Measurements from ENCODE around the gene SH3BGRL3.

The SH3BGRL3 gene

DNA sequence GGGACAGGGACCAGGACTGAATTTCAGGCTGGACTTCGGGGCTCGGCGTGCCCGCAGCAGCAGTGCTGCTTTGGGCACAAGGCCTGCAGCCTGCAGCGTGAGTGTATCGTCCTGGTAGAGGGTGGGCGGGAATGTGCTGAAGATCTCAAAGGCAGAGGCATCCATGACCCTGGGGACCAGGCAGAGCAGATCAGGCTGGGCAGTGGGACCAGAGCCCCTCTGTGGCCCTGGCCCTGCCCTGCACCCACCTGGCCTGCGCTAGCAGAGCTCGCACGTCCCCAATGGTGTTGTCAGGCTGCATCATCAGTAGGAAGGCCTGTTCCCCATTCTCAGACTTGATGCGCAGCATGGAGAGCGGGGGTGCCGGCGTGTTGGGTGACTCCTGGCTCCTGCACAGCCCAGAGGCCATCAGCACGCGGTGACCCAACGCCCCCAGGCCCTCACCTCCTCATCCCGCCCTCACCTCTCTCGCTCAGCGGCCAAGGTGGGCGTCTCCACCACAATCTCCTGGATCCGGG, 2.6 kb downstream of the SH3BGRL3 start:
- TF ChIP-seq ZNF274 (IDR thresholded peaks at IDR 0.05; ENCODE audit: low read depth, low read length) = no peak
- H3K4me3 ChIP-seq (ENCODE audit: low read length) = no peak overlapping the region

DNA sequence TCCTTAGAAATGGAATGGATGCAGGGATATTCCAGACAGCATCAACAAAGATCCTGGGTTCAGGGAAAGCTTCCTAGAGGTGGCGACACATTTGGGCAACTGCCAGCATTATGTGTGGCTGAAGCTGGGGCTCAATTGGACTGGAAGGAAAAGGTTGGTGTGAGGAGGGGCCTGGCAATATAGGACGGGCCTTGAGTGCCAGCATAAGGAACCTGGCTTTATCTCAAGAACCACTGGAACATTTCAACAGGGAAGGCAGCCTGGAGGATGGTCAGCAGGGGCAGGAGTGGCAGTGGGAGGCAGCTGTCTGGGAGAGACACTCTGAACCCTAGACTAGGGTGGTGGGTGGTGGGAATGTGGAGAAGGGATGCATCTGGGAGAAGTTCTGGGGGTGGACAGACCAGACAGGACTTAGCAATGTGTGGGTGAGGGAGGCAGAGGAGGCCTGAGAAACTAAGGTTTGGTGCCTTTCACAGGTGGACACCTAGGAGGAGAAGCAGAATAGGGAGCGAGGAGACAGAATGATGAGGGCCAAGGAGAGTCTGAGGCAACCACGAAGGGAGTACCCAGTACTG, 3.5 kb downstream of the SH3BGRL3 start:
- H3K4me3 ChIP-seq (ENCODE audit: low read length) = no peak overlapping the region
- TF ChIP-seq ZNF274 (IDR thresholded peaks at IDR 0.05; ENCODE audit: low read depth, low read length) = no peak

DNA sequence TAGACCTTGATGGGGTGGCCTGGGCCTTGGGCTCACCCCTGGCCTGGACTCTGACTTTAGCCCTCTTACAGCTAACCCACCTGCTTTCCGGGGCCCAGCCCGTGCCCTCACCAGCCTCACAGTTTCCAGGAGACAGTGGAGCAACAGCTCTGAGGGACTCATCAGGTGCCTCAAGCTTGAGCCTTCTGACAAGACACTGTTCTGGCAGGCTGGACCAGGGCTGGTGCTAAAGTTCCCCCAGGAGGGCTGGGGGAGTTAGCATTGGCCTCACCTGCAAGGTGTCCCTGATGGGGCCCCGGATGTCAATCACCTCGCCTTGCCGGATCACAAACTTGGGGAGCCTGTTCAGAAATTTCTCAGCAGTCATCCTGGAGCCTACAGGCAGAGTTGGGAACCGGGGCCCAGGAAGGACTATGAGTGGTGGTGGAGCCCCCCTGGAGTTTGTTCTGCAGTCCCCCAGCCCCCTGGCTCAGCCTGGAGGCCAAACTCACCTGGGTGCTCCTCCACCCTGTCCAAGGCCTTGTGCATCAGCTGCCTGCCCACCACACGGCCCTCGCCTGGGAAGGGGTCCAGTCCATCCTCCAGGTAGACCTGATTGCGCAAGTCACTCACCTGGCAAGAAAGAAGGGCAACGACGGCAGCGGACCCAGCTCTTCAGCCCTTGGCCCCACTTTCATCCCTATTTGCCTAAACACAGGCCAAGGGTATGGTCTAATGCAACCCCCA, 4.1 kb downstream of the SH3BGRL3 start:
- TF ChIP-seq ZNF274 (IDR thresholded peaks at IDR 0.05; ENCODE audit: low read depth, low read length) = no peak
- no peak overlapping the region for H3K4me3 ChIP-seq (ENCODE audit: low read length)

DNA sequence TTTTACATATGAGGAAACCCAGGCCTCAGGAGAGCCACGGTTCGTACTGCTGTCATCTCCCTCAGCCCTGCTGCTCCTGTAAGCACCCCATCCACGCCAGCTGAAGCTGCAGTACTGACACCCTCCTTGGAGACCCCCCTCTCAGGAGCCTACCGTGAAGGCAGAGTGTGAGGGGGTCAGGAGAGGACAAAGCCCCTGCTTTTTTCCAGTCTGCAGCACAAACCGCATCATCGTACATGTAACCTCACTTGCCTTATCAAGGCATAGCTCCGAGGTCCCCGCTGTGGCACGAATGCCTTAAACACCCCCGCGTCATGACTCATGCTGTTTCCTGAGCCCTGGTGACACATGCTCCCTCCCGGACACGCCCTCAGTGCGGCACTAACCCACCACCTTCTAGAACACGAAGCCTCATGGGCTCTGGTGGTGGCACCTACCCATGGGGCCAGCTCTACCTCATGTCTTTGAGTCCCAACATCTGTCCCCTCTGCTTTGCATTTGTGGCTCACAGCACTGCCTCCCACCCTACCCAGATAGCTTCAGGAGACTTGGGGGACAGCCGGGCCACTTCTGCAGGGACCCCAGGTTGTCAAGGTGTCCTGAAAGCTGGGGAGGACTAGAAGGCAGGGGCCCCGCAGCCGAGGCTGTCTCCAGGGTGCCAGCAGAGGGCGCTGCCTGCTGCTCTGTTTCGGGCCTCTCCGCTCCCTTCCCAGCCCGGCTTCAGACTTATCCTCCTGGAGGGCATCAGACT, 4.9 kb downstream of the SH3BGRL3 start:
- H3K4me3 ChIP-seq (ENCODE audit: low read length) = no peak overlapping the region
- TF ChIP-seq ZNF274 (IDR thresholded peaks at IDR 0.05; ENCODE audit: low read depth, low read length) = no peak

DNA sequence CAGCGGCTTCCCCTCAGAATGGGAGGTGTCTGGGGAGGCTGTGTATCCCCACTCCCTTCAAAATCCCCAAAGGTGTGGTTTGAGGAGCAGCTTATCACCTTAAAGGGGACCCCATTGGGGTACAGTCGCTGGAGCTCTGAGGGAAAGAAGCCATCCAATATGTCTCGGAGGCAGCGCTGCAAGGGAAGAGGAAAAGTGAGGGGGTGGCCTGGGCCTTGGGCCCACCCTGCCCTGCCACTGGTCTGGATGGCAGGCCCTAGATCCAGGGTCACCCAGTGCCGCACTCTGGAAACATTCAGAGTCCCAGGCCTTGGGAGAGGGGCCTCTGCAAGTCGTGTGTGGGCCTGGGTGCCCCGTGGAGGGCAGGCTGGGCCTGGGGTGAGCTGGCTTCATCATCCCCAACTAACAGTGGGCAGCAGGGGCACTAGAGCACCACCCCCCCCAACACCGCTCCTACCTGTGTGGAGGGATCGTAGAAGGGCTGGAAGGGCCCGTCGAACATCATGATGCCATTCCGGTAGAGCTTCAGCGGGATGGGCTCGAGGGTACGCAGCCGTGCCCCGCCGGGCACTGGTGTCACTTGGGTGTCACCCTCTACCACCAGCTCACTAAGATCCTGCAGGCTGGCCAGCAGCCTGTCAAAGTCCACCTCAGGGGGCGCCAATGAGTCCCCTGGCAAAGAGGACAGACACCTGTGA, 5.6 kb downstream of the SH3BGRL3 start:
- H3K4me3 ChIP-seq (ENCODE audit: low read length) = no peak overlapping the region
- no peak for TF ChIP-seq ZNF274 (IDR thresholded peaks at IDR 0.05; ENCODE audit: low read depth, low read length)

DNA sequence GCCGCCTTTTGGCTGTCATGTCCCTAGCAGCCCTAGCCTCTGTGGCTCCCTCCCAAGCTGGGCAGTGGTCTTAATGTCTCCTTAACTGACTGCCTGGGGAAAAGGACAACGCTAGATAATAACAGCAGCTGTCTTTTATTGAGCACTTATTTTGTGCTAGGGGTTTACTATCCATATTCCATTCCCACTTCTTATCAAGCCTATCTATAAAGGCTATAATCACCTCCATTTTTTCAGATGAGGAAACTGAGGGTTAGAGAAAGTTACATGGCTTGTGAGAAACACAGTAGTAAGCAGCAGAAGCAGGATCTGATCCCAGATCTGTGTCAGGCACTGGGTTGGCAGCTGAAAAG, 6.2 kb downstream of the SH3BGRL3 start:
- H3K4me3 ChIP-seq (ENCODE audit: low read length) = no peak overlapping the region
- TF ChIP-seq ZNF274 (IDR thresholded peaks at IDR 0.05; ENCODE audit: low read depth, low read length) = no peak

DNA sequence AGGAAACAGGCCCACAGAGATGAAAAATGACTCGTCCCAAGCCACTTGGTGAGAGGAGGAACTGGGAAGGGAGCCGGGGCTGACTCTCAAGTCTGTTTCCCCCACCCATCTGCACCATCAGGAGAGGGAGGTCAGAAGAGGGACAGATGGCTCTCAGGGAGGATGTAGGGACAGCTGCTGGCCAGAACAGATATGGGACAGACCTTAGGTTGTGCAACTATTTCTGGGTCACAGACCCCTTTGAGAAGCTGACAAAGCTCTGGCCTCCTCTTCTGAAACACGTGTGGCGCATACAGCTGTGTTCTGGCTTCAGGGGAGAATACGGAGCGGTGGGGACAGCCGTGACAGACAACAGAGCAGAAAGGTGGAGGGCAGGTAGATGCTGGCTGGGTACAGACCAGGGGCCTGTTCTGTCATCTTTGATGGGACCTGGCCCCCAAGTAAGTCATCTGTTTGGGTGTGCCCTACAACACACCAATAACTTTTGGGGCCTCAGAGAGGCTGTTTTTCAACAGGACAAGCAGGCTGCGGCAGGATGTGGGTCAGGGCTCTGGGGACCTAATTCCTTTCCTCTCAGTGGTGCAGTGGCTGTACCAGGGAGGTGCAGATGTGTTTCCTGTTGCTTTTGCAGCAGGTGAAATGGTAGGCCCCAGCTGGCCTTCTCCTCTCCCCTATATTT, 7.3 kb downstream of the SH3BGRL3 start:
- no peak overlapping the region; the same call in 1 of the 2 replicates for H3K4me3 ChIP-seq (ENCODE audit: low read length)
- TF ChIP-seq ZNF274 (IDR thresholded peaks at IDR 0.05; ENCODE audit: low read depth, low read length) = no peak

DNA sequence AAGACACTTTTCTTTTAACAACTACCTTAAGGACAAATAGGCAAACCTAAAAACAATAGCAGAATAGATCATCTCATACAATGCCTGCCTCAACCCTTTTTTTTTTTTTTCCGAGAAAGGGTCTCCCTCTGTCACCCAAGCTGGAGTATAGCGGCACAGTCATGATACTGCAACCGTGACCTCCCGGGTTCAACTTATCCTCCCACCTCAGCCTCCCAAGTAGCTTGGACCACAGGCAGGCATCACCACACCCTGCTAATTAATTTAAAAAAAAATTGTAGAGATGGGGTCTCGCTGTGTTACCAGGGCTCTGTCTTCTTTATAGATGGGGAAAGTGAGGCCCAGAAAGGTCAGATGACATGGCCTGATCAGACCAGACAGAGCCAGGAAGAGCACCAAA, 7.9 kb downstream of the SH3BGRL3 start:
- TF ChIP-seq ZNF274 (IDR thresholded peaks at IDR 0.05; ENCODE audit: low read depth, low read length) = no peak
- H3K4me3 ChIP-seq (ENCODE audit: low read length) = no peak overlapping the region; the same call in 1 of the 2 replicates

DNA sequence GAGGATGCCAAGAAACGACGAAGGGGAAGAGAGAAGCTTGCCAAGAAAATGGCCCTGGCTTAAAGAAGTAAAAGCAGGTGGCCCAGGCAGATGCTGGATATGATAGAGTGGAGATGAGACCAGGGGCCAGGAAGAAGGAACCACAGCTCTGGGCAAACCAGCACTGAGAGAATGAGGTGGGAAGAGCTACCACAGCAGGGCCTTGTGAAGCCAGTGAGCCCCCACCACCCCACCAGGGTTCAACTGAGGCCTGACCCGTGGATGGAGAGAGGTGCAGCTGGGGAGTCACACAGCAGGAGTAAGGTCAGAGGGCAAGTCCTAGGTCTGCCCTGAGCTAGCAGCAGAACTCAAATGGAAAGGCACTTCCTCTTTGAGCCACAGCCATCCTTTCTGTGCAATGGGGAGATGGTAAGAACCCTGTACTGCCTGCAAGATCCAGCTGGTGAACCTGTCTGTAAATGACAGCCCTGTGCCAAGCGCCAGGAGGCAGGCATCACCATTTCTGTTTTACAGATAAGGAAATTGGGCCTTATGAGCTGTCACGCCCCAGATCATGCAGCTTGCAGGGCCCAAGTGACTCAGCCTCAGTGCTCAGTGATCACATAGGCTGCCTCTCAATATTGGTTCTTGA, 8.5 kb downstream of the SH3BGRL3 start:
- H3K4me3 ChIP-seq (ENCODE audit: low read length) = no peak overlapping the region
- TF ChIP-seq ZNF274 (IDR thresholded peaks at IDR 0.05; ENCODE audit: low read depth, low read length) = no peak

DNA sequence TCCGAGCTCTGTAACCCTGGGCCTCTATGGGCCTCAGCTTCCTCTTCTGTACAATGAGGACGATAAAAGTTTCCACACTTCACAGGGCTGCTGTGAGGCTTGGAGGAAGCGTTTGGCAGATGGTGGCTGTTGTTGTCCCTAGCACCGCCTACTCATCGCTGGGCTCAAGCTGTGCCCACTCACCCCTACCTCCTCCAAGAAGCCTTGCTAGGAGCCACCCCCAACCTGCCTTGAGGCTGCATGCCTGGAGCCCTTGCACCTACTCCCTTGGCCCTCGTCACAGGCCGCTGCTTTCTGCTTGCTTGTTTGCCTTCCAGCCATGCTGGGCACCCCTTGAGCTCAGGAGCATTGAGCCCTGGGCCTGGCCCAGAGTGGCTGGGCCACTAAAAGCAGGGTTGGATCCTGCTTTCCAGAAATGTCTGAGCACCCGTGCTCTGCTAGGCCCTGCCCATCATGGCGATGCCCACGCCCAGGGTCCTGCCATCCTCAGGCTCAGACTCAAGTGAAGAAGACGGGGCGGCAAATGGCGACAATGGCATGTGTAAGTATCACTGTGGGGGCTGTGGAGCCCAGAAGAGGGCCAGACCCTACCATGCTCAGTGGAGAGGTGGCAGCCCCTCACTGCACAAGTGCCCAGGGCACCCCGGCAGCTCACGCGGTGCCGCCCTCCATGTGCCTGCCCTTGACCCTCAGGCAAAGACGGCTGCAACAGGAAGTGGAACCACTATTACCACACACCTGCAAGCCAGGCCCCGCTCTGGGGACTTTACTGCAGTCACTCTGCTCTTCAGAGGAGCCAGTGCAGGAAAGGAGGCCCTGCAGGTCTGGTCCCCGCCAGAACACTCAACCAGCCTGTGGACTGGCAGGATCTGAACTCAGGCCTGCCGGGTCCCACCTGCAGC, 9.5 kb downstream of the SH3BGRL3 start:
- H3K4me3 ChIP-seq (ENCODE audit: low read length) = no peak overlapping the region
- TF ChIP-seq ZNF274 (IDR thresholded peaks at IDR 0.05; ENCODE audit: low read depth, low read length) = no peak

DNA sequence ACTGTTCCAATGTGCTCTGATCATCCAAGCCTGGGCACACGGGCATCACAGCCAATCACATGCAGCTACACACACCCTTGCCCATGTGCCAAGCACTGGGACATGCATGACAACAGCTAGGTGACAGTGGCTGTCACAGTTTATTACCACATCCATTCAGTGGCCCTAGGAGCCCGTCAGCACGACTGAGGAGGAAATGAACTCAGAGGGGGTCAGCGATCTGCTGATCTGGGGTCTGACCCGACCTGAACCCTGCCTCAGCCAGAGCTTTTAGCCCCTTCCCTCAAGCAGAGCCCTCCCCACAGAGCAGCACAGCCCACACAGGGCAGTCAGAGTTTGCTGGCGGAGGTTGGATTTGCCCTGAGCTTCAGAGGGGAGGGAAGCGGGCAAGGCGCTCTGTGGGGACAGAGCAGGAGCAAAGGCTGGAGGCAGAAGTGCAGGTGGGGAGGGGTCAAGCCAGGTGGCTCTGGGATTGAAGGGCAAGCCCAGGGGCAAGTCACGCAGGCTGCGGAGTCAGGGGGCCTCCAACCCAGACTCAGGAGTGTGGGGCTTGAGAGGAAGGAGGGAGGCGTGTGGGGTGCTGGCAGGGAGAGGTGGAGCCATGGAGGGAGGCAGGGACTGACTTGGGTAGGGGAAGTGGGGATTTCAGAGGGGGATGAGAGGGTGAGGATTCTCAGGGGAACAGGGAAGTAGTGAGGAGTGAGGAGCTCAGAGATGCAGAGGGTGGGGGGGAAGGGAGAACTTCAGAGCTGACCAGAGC, 10.4 kb downstream of the SH3BGRL3 start:
- TF ChIP-seq ZNF274 (IDR thresholded peaks at IDR 0.05; ENCODE audit: low read depth, low read length) = no peak
- no peak overlapping the region for H3K4me3 ChIP-seq (ENCODE audit: low read length)

DNA sequence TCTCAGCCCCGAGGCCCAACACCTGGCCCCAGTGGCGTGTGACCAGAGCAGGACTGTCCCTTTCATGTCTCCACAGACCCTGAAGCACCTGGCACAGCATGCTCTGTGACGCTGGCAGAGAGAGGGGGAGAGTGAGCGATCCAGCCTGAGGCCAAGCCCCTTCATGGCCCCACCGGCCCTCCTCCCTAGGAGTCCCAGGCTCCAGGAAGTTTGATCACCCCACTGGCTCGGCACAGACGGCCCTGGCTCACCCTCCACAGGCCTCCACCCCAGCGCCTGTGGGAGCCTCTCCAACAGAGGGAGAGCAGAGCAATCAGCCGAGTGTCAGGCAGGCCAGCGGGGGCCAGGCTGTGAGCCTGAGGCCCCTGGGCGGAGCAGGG, 11.0 kb downstream of the SH3BGRL3 start:
- TF ChIP-seq ZNF274 (IDR thresholded peaks at IDR 0.05; ENCODE audit: low read depth, low read length) = no peak
- H3K4me3 ChIP-seq (ENCODE audit: low read length) = no peak overlapping the region
